K562 (cell line): ENCODE data around the gene GDF7. TPM values are rescaled to one million over a fixed set of nuclear protein-coding genes. Genes with fewer than 3 reads are reported as not detected.

Experiments used
- MTA3 ChIP-seq: fragments of 450-650 bp; formaldehyde crosslinking; IDR thresholded peaks from 2 replicates; pipeline ENCODE4 v1.6.1; 2017; ENCODE audit warnings: mild to moderate bottlenecking, borderline replicate concordance
- POLR3G ChIP-seq: IDR thresholded peaks from 2 replicates; pipeline ENCODE4 v1.6.1; 2011; ENCODE audit not compliant: insufficient read length, insufficient replicate concordance; ENCODE audit errors: extremely low read depth
- TRIM28 ChIP-seq: fragments of 450-650 bp; IDR thresholded peaks from 2 replicates; pipeline ENCODE4 v1.6.1; 2017
- polyA plus RNA-seq, 8 experiments: library from polyadenylated mRNA; depleted of rRNA in 4 of 8; stranded (reverse) in 5 of 8; unstranded in 3 of 8; fragments of >200 nt; fragmentation: Nextera tagmentation in 2 of 8; fragmentation: Illumina TruSeq in 1 of 8; extraction: Ambion mirVana in 2 of 8; extraction: Trizol in 1 of 8; gene quantifications; 2 replicates each; pipeline versions ENCODE4 v1.2.1 to v1.2.3, GENCODE V29; 2011 to 2014; ENCODE audit warnings: inconsistent platforms in 1 of 8, missing spikeins in 1 of 8
- total RNA-seq, 7 experiments: library from RNA; depleted of rRNA in 6 of 7; stranded (reverse); fragments of >200 nt in 6 of 7; fragmentation: Illumina TruSeq in 2 of 7; extraction: Trizol in 2 of 7; gene quantifications; 2 replicates each; pipeline versions ENCODE4 v1.2.1 to v1.2.3, GENCODE V29; 2011 to 2021; ENCODE audit warnings: low replicate concordance in 1 of 7
- TF ChIP-seq, protein P1 (sequence below), 2 experiments: fragments of 450-650 bp in 1 of 2; sonication (generic) in 1 of 2; formaldehyde crosslinking in 1 of 2; IDR thresholded peaks; 2 replicates each; pipeline versions ENCODE4 v1.7.1 to v1.9.0; 2016 to 2022; ENCODE audit warnings: inconsistent platforms in 1 of 2, mild to moderate bottlenecking in 1 of 2, missing genetic modification reagents in 1 of 2

GDF7 gene
- total and polyA plus RNA-seq, 9 of the 15 experiments (the other 6 are each of a cell fraction or from before 2014, with no cell fraction given), result 0.01 TPM; not detected in 7

DNA sequence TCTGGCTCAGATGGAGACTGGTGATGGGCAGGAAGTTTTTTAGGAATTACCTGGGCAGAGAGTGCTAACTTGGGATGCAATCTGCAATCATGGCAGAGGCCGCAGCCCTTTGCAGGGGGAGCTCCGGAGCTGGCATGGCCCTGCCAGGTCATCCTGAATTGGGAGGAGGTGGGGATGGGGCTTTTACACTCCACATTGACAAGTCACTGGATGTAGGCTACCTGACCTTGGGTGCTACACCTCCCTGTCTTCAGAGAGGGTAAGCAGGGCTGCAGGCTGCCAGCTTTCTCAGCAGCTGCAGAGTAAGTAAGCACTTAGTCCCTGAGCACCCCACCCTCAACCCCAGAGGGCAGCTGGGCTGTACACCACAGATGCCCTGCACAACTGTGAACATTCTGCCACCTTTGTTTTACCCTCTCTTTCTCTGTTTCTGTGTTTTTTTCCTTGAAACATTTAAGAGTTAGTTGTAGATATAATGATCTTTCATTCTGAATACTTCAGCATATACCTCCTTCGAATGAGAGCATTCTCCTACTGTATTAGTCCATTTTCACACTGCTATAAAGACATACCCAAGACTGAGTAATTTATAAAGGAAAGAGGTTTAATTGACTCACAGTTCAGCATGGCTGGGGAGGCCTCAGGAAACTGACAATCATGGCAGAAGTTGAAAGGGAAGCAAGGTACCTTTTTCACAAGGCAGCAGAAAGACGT lies 9.3 kb upstream of the GDF7 start (continued):
- TF ChIP-seq, protein P1, sequence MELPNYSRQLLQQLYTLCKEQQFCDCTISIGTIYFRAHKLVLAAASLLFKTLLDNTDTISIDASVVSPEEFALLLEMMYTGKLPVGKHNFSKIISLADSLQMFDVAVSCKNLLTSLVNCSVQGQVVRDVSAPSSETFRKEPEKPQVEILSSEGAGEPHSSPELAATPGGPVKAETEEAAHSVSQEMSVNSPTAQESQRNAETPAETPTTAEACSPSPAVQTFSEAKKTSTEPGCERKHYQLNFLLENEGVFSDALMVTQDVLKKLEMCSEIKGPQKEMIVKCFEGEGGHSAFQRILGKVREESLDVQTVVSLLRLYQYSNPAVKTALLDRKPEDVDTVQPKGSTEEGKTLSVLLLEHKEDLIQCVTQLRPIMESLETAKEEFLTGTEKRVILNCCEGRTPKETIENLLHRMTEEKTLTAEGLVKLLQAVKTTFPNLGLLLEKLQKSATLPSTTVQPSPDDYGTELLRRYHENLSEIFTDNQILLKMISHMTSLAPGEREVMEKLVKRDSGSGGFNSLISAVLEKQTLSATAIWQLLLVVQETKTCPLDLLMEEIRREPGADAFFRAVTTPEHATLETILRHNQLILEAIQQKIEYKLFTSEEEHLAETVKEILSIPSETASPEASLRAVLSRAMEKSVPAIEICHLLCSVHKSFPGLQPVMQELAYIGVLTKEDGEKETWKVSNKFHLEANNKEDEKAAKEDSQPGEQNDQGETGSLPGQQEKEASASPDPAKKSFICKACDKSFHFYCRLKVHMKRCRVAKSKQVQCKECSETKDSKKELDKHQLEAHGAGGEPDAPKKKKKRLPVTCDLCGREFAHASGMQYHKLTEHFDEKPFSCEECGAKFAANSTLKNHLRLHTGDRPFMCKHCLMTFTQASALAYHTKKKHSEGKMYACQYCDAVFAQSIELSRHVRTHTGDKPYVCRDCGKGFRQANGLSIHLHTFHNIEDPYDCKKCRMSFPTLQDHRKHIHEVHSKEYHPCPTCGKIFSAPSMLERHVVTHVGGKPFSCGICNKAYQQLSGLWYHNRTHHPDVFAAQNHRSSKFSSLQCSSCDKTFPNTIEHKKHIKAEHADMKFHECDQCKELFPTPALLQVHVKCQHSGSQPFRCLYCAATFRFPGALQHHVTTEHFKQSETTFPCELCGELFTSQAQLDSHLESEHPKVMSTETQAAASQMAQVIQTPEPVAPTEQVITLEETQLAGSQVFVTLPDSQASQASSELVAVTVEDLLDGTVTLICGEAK (IDR thresholded peaks at IDR 0.05), result no peak
- TF ChIP-seq, protein P1 (CRISPR knock-in tag; IDR thresholded peaks at IDR 0.05), result no peak
- TF ChIP-seq POLR3G (no peak), TRIM28 (no peak), MTA3 (no peak)
